NB4 (cell line): ENCODE results near the gene TMEM220.

Experiments used
- CTCF ChIP-seq: IDR thresholded peaks from one replicate; pipeline ENCODE4 v1.5.1; 2012; ENCODE audit warnings: low read depth, low read length
- MAX ChIP-seq: IDR thresholded peaks from 2 replicates; pipeline ENCODE4 v1.6.1; 2011; ENCODE audit warnings: low read depth, low read length
- POLR2A ChIP-seq: IDR thresholded peaks from 2 replicates; pipeline ENCODE4 v1.6.1; 2011; ENCODE audit warnings: mild to moderate bottlenecking; ENCODE audit not compliant: insufficient read length; ENCODE audit errors: extremely low read depth

- TF ChIP-seq CTCF, result no peak
- no peak for TF ChIP-seq POLR2A
- no peak for TF ChIP-seq MAX
Observed at GRCh38 chr17:10756185-10756584, 26.4 kb upstream of the TMEM220 start.
